NCI-H446 treated with DMSO at 0.1 percent for 48 hours (cell line): Measurements from ENCODE around the gene TSEN54.
"Not testable (repeated sequence)": the region's sequence is repeated elsewhere in the genome, so short reads cannot be mapped to it uniquely, and the experiment has no call there.

Experiments
- DNase-seq: peaks from one replicate; lab custom pipeline; 2025; lab: John Stamatoyannopoulos, UW

The TSEN54 gene

DNA sequence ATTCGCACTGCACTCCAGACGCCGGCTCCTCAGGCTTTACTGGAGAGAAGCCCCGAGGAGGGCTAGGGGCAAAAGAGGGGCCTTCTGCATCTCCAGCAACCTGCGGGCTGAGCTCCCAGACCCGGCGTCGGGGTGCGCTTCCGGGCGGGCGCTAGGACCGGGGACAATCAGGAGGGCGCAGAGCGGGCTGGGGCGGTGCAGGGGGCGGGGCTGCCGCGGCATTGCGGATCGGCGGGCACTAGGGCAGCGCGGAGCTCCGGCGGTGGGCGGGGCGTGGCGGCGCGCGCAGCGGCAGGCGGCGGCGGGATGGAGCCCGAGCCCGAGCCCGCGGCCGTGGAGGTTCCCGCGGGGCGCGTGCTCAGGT is at the start of gene TSEN54:
TSS of gene TSEN54 (plus strand) at position 274 of the 364 bp plus-strand sequence. CDS start at position 307, 33 bp downstream.
- peak; percentile 76 for DNase-seq

DNA sequence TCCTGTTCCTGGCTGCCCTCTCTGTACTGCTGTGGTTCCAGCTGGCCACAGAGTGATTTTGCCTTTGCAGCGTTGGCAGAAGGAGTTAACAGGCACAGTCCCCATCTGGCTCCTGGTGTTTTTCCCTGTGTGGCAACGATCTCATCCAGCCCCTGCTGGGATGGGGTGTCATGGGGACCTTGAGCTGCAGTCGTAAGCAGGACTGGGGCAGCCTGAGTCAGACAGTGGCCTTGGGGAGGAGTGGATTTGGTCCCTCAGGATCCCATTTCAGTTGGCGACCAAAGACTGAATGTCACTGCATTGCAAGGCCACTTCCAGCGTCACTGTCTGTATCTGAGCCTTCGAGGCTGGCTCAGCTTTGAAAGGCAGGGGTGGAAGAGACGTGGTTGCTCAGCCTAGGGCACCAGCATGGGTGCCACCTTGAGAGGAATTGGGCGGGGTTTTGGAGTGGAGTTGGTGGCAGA is 48.0 kb upstream of the TSEN54 start:
- DNase-seq = peak; percentile 79

DNA sequence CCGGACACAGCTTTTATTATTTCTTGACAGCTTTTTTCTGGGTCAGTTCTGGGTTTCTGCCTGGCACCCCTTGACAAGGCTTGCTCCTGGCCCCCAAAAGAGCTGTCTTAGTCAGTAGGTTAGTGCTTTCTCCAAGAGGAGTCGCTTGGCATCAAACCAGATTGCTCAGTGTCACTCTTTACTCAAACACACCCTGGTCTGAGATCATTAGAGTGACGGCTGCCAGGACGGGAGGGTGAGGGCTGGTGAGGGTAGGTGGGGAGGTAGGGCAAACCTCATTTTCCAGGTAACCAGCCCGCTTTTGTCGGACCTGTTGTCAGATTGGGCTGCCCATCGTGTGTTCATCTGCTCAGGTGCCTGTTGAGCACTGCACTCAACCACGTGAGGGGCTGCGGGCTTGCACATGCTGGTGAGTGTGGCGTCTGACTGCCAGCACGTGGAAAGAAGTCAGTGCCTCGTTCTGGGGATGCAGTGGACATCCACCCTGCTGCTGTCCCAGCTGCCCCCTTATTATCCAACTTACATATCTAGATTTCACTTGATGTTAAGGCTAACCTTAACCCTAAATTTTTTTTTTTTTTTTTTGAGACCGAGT is 47.5 kb upstream of the TSEN54 start:
- DNase-seq = peak; percentile 13

DNA sequence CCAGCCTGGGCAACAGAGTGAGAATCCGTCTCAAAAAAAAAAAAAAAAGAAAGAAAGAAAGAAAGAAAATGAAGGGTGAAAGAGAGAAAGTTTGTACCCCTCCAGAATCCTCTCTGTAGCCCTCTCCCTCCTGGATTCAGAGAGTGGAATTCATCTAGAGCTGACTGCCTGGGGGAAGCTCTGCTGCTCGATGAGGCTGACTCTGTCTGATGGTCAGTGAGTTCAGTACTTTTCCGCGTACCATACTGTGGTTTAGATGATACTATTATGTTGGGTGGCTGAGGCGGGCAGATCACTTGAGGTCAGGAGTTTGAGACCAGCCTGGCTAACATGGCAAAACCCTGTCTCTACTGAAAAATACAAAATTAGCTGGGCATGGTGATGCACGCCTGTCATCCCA is 45.1 kb upstream of the TSEN54 start:
- no peak for DNase-seq

DNA sequence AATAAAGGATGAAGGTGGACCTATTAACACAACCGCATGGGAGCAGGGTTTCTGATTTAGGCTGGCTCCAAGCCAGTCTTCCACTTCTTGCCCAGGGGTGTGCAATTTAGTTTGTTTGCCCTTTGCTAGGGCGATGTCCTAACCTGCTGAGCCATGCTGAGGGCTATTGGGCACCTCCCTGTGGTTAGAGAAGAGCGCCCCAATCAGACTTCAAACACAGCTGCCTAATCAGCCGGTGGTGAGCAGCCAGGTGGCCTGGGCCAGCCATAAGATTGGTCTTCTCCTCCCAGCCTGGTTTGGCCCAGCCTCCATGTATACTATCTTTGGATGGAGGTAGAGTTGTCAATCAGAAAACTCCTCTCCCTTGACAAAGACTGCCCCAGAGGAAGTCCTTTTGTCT is 44.2 kb upstream of the TSEN54 start:
- DNase-seq = no peak

DNA sequence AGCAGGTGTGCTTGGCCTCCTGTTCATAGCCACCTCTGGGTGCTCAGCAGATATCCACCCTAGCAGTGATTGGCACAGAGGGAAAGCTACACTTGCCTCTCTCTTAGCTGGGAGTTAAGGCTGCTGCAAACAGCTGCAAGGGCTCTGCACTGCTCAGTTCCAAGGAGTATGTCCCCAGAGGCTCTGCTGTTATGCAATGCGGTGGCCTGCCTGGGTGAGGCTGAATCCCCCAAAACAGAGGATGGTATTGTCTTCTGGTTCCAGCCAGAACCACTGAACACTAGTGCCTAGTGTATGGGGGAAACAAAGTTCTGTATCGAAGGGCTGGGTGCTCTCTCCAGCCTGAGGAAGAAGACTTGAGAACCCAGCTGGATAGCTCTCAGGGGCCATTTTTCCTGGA is 43.1 kb upstream of the TSEN54 start:
- no peak for DNase-seq

DNA sequence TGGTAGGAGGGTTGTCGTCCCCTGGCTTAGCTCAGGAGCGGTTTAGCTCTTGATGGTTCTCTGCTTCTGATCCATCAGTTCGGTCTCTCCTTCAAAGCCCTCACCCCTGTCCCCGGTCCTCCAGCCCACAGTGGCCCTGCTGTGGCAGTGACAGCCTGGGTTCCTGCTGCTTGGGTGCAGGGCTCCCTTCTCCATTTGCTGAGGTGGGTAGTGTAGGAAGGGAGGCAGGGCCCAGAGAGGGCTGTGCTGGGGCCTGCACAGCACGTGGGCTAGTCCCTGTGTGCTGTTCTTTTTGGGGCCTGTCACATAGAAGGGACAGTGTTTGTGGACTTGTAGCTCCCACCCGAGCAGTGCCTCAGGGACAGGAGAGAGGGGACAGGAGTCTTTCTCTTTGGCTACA is 41.6 kb upstream of the TSEN54 start:
- DNase-seq = no peak

DNA sequence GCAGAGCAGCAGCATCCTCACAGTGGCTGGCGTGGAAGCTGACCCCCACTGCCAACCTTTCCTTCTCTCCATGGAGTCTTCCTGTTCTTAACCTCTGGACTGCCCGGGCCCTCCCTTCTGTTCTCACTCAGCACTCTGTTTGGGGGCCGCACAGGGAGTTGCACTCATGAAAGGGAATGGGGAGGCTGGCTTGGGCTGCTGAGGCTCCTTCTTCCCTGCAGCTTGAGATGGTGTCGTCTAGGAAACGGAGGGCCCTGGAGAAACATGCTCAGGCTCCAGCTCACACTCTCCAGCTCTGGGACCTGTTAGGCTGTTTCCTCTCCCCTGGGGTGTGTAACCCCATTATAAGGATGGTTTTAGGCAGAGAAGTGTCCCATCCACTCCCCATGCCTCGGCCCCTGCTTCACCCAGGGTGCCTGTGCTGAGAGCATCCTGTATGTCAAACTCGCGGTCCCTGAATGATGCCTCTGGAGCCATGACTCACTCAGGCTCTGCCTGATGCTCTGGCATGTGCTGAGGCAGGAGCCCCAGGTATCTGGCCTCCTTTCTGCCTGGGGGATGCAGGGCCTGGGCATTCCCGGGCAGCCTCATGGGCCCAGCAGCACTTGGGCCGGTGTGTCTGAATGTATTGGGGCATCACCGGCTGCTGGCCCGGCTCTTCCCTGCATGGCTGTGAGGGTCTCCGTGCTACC is 41.0 kb upstream of the TSEN54 start:
- no peak for DNase-seq

DNA sequence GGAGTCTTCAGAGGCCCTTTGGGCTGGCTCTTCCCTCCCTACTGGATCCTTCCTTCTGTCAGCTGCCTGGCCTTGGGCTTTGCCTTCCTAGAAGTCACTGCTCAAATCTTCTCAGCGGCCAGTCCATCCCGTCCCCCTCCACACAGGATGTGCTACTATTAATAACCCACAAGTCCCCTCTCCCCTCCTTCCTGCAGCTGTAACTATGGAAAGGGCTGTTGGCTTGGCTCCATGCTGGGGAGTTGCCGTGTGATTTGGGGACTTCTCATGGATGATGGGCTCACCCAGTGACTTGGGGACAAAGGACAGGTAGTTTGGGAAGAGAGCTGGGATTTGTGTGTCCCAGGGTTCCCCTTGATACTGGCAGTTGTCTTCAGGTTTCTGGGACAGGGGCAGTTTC is 40.5 kb upstream of the TSEN54 start:
- DNase-seq = no peak

DNA sequence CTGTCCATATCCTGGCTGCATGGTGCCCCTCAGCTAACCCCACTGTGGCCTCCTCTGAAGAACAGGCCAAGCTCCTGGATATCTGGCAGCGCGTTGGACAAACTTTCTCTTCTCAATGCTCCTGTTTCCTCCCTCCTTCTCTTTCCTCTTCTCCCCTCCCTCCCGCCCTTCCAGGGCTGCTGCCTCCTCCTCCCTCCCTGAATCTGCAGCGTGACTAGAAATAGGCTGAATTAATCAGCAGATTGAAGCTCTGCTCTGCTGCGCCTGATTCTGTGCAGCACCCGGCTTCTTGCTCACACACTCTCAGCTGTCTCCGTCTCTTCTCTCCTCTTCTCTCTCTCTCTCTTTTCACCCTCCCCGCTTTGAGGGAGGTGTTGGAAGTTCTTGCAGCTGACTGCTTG is 40.1 kb upstream of the TSEN54 start:
- DNase-seq = no peak

DNA sequence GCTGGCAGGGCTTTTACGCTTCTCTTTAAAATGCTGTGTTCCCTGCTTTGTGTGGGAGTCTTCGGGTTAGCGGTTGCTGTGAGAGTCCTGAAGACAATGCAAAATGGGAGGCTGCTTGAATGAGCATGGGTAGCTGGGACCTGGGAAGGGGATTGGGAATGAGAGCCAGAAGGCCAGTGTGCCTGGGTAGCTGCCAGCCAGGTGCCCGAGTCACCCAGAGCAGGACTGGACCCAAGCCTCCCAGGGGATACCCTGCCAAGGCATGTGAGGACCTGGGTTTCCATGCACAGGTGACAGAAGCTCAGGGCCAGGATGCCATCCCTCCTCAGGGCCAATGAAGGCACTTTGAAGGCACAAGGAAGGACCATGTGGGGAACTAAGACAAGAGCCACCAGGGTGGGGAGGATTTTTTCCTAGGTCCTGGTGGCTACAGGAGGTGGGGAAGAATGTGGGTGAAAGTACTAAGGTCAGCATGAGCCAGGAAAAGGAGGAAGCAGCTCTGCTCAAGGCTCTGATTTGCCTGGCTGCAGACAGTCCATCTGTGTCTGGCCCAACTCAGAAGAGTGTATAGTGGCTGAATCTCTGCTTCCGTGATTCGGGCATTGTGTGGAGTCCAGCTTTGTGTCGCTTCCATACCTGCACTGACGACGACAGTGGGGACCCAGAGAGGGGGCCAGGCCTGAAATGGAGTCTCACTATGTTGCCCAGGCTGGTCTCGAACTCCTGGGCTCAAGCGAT is 39.4 kb upstream of the TSEN54 start:
- no peak for DNase-seq

DNA sequence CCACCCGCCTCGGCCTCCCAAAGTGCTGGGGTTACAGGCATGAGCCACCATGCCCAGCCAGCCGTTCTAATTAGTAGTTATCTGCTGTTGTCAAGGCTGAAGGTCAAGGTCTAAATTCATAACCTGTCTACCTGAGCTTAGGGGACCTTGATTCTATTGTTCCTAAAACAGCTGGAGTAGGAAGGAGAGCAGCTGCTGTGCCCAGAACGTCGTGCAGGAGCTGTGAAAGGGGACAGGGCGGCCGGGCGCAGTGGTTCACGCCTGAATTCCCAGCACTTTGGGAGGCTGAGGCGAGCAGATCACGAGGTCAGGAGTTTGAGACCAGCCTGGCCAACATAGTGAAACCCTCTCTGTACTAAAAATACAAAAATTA is 38.9 kb upstream of the TSEN54 start:
- not testable (repeated sequence) for DNase-seq

DNA sequence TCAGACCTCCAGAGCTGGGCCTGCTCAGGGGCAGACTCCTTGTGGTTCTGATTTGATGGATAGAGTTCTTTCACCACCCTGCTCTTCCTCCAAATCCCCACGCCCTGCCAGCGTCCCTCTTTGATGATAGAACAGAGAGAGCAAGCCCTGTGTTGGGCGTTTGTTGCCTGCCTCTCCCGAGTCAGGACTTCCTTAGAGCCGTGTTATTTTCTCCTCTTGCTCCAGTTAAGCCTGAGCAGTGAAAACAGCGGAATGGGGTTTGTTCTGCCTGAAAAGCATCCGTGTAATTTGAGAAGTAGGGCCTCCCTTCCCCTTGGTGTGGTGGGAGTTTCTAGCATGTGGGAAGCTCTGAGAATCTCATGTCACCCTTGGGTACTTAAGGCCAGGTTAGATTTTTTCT is 37.8 kb upstream of the TSEN54 start:
- DNase-seq = no peak

DNA sequence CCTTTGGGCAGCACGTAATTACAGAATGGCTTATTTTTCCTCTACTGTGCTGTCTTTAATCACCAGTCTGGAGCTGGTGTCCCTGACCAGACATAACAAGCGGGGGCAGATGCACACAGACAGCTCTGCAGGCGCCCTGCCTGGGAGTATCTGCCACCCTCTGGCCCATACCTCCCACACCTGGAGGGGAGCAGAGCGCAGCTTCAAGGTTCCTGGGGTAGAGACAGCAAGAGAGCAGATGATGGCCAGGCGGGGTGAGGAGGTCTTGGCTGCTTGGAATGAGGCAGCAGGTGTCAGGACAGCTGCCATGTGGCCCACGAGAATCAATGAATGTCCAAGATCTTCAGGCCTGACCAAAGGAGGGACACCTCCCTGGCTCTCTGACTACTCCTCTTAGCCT is 36.0 kb upstream of the TSEN54 start:
- no peak for DNase-seq

DNA sequence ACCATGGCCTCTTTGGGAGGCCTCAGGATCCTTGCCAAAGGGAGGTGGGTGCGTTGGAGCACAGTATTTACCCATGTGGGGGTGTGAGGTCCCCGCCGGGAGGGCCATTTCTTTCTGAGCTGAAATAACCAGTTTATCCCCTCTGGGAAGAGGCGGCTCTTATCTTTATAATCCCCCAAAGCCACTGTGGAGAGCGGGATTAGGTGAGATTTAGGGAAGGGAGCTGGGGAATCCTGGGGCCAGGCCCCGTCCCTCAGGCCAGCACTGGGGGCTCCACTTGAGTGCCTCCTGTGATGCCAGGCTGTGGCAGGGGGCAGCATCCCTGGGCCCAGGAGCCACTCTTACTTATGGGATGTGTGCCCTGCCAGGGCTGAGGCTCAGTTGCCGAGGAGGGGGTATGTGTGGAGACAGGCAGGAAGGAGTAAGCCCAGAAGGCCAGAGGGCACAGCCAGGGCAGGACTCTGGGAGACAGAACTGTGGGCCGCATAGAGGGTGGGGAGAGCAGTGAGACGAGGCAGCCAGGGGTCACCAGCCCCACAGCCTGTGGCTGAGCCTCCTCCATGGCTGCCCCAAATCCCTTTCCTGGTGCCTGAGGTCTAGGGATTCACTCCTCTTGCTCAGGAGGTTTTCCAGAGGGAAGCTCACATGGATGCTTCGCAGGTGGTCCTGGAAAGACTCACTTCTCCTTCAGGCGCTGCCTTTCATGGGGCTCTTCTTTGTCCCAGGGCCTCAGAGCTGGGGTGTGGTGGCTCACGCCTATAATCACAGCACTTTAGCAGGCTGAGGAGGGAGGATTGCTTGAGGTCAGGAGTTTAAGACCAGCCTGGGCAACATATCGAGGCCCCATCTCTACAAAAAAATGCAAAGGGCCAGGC is 34.9 kb upstream of the TSEN54 start:
- no peak for DNase-seq

DNA sequence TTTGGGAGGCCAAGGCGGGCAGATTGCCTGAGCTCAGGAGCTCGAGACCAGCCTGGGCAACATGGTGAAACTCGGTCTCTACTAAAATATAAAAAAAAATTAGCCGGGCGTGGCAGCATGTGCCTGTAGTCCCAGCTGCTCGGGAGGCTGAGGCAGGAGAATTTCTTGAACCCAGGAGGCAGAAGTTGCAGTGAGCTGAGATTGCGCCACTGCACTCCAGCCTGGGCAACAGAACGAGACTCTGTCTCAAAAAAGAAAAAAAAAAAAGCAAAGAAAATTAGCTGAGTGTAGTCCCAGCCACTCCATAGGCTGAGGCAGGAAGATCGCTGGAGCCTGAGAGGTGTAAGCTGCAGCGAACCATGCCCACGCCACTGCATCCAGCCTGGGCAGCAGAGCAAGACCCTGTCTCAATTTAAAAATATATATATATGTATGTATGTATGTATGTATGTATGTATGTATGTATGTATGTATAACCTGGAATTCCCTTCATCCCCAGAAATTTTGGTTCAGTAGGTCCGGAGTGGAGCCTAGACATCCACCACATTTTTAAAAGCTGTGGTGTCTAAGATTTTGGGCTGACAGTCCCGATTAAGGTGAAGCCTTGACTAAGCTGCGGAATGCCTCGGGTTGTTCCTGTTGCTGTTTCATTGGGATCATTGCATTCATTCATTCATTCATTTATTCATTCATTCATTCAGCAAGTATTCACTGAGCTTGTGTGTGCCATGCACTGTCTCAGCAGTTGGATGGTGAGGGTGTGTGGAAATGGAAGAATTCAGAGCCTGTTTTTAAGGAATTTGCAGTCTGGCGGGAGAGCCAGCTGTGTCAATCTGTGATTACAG is 34.0 kb upstream of the TSEN54 start:
- DNase-seq = no peak

DNA sequence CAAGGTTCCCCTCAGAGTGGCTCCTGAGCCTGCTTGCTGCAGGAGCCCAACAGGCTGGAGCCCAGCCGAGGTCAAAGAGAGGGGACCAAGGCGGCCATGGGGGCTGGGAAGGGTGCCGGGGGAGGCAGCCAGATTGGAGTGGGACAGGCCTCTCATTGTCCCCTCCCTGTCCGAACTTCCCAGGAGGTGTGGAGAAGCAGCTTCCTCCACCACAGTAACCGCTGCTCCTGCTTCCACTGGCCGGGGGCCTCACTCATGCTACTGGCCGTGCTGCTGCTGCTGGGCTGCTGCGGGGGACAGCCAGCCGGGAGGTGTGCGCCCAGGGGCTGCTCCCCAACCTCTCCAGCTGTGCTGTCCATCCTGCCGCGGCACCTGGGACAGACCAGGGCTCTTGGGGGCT is 30.6 kb upstream of the TSEN54 start:
- DNase-seq = no peak

DNA sequence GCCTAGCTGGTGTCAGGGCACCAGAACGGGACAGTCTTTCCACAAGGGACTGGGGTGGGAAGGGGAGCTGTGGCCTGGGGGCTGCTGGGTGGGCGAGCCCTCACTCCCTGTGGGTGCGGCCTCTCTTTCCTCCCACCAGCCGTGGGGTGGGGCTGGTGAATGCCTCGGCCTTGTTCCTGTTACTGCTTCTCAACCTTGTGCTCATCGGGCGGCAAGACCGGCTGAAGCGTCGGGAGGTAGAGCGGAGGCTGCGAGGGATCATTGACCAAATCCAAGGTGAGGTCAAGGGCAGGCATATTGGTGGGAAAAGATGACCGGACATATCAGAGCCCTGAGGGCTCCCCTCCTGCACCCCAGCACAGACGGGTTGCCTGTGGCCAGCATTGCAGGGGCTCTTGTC is 30.2 kb upstream of the TSEN54 start:
- DNase-seq = no peak

DNA sequence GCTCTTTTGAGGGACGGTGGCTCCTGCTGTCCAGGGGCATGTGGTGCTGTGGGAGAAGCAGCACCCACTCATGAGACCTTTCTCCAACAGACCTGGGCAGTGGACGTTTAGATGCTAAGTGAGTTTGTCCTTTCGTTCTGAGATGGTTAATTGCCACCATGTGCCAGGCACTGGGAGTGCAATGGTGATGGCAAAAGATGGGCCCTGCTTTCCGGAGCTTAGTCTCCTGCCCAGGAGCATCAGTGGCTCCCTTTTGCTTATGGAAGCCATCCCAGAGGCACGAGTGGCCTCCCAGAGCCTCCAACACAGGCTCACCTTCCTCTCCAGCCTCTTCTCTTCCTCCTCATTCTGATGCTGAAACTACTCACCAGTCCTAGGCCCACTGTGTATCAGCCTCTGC is 29.4 kb upstream of the TSEN54 start:
- no peak for DNase-seq

DNA sequence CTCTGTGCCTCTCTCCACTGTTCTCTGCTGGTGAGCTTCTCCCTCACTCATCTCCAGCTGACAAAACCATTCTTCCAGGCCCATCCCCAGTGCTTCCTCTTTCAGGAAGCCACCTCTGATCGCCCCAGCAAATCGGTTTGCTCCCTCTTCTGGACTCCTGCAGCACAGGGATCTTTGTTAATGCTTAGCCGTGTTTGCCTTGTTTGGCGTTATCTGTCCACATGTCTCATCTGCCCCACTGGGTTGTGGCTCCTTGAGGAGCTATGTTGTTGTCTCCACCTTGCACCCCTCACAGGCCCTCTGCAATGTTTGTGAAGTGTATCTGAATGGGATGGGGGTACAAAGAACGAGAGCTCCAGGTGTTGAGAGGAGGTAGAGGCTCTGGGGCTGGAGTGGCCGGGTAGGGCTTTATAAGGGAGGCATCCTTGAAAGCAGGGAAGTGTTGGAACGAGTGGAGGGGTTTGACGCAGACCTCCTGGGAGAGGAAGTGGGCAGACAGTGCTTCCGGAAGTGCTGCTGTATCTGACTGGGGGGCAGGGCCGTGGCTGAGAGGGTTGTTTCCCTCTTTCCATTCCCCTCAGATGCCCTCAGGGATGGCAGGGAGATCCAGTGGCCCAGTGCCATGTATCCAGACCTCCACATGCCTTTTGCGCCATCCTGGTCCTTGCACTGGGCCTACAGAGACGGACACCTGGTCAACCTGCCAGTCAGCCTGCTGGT is 28.8 kb upstream of the TSEN54 start:
- DNase-seq = no peak
